SU-DHL-6 (cell line): ENCODE data around the gene ANKH.

ENCODE experiments used
- CTCF ChIP-seq: fragments of 200-600 bp; sonication (generic); IDR thresholded peaks from one replicate; pipeline ENCODE4 v1.5.1; 2017; ENCODE audit warnings: antibody characterized with exemption, mild to moderate bottlenecking, low read length, moderate library complexity; ENCODE audit not compliant: insufficient read depth, poor library complexity, severe bottlenecking
- EZH2phosphoT487 ChIP-seq: fragments of 200-600 bp; sonication (generic), shearing (Covaris generic); conservative IDR thresholded peaks from 2 replicates; pipeline ENCODE4 v1.6.1; 2018; ENCODE audit warnings: mild to moderate bottlenecking, antibody characterized with exemption, low read length, moderate library complexity, mixed read lengths

DNA sequence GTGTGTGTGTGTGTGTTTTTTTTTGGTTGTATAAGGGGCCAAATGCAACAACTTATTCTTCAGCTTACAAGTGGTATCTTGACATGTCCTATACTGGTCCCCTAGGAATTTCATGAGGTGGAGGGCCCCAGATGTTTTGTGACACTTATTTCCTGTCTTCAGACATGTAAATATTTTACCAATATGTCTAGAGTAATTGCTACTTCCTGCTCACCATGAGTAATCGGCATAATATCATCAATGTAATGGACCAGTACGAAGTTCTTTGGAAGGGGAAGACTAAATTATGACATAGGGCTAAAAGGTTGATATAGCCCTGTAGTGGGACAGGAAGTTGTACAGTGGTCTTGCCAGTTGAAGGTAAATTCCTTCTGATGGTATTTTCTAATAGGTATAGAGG lies 210.7 kb downstream of the ANKH start:
- TF ChIP-seq EZH2phosphoT487 (no peak), CTCF (no peak)
